ENCODE measurements around the gene TUBA3E. TPM values are rescaled to one million over a fixed set of nuclear protein-coding genes. Genes with fewer than 3 reads are reported as not detected.

TUBA3E gene
- total and polyA plus RNA-seq, 2 of the 13 experiments (the other 11 are each of a cell fraction or from before 2014, with no cell fraction given), result not detected

DNA sequence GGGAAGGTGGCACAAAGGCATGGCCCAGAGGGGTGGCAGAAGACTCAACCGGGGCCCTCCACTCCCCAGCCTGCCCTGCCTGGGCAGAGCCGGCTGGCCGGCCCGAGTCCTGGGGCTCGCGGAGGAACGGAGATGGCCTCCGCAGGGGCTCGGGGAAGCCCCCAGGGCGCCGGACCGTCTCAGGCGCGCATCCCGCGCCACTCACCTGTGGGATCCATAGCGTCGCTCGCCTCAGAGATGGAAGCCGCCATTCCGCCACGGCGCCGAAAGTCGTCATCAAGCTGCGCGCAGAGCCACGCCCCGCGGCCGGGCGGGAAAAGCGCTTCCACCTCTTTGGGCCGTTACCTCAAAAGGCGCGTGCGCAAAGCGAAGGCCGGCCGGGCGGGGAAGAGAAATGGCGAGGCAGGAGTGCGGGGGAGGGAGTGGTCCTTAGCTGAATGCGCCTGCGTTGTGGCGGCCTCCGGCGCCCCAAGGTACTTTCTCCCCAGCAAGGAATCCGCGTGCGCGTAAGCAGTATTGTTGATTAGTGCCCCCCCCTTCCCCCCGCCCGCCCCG, 16.8 kb downstream of the TUBA3E start, which contains the start of gene SMPD4 (continued):
- TF ChIP-seq, protein P1, sequence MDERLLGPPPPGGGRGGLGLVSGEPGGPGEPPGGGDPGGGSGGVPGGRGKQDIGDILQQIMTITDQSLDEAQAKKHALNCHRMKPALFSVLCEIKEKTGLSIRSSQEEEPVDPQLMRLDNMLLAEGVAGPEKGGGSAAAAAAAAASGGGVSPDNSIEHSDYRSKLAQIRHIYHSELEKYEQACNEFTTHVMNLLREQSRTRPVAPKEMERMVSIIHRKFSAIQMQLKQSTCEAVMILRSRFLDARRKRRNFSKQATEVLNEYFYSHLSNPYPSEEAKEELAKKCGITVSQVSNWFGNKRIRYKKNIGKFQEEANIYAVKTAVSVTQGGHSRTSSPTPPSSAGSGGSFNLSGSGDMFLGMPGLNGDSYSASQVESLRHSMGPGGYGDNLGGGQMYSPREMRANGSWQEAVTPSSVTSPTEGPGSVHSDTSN (CRISPR knock-in tag; IDR thresholded peaks at IDR 0.05), result no peak
- no peak for TF ChIP-seq PRPF4 (IDR thresholded peaks at IDR 0.05; ENCODE audit: low read depth, low read length, poor library complexity, severe bottlenecking)
- no peak for TF ChIP-seq ZMYM3 (CRISPR knock-in tag; IDR thresholded peaks at IDR 0.05)
- peak; percentile 10; the same call in 1 of the 2 replicates for TF ChIP-seq FOXJ3 (CRISPR knock-in tag; IDR thresholded peaks at IDR 0.05; ENCODE audit: borderline replicate concordance)
- TF ChIP-seq ZNF343 (CRISPR knock-in tag; IDR thresholded peaks at IDR 0.05), result peak; percentile 60; the same call in 1 of the 2 replicates
- no peak for TF ChIP-seq ATM (IDR thresholded peaks at IDR 0.05; ENCODE audit: borderline replicate concordance)
- TF ChIP-seq PTBP1 (IDR thresholded peaks at IDR 0.05; ENCODE audit: low read depth, low read length, poor library complexity, severe bottlenecking), result no peak
- TF ChIP-seq, protein P2, sequence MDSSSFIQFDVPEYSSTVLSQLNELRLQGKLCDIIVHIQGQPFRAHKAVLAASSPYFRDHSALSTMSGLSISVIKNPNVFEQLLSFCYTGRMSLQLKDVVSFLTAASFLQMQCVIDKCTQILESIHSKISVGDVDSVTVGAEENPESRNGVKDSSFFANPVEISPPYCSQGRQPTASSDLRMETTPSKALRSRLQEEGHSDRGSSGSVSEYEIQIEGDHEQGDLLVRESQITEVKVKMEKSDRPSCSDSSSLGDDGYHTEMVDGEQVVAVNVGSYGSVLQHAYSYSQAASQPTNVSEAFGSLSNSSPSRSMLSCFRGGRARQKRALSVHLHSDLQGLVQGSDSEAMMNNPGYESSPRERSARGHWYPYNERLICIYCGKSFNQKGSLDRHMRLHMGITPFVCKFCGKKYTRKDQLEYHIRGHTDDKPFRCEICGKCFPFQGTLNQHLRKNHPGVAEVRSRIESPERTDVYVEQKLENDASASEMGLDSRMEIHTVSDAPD (CRISPR knock-in tag; IDR thresholded peaks at IDR 0.05), result no peak
- TF ChIP-seq ZNF768 (CRISPR knock-in tag; IDR thresholded peaks at IDR 0.05), result peak; percentile 13; the same call in 1 of the 2 replicates
- TF ChIP-seq, protein P3, sequence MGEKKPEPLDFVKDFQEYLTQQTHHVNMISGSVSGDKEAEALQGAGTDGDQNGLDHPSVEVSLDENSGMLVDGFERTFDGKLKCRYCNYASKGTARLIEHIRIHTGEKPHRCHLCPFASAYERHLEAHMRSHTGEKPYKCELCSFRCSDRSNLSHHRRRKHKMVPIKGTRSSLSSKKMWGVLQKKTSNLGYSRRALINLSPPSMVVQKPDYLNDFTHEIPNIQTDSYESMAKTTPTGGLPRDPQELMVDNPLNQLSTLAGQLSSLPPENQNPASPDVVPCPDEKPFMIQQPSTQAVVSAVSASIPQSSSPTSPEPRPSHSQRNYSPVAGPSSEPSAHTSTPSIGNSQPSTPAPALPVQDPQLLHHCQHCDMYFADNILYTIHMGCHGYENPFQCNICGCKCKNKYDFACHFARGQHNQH (CRISPR knock-in tag; IDR thresholded peaks at IDR 0.05), result peak; percentile 86; the same call in 1 of the 2 replicates
- TF ChIP-seq ZNF780A (CRISPR knock-in tag; IDR thresholded peaks at IDR 0.05), result no peak
- no peak for TF ChIP-seq ZNF619 (CRISPR knock-in tag; IDR thresholded peaks at IDR 0.05)
- no peak for TF ChIP-seq NONO (IDR thresholded peaks at IDR 0.05)
- peak; percentile 68 for TF ChIP-seq NONO (CRISPR knock-in tag; conservative IDR thresholded peaks at IDR 0.05)
- TF ChIP-seq, protein P4, sequence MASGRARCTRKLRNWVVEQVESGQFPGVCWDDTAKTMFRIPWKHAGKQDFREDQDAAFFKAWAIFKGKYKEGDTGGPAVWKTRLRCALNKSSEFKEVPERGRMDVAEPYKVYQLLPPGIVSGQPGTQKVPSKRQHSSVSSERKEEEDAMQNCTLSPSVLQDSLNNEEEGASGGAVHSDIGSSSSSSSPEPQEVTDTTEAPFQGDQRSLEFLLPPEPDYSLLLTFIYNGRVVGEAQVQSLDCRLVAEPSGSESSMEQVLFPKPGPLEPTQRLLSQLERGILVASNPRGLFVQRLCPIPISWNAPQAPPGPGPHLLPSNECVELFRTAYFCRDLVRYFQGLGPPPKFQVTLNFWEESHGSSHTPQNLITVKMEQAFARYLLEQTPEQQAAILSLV (CRISPR knock-in tag; IDR thresholded peaks at IDR 0.05; ENCODE audit: borderline replicate concordance), result no peak; the same call in 1 of the 2 replicates
- peak; percentile 79 for TF ChIP-seq ZNF589 (CRISPR knock-in tag; conservative IDR thresholded peaks at IDR 0.05)
- TF ChIP-seq, protein P5, sequence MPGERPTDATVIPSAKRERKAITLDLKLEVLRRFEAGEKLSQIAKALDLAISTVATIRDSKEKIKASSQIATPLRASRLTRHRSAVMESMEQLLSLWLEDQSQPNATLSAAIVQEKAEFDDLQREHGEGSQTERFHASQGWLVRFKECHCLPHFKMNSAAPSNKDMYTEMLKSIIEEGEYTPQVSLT (CRISPR knock-in tag; IDR thresholded peaks at IDR 0.05; ENCODE audit: borderline replicate concordance, low read depth), result no peak
- peak; percentile 62; the same call in 1 of the 2 replicates for TF ChIP-seq ZNF879 (CRISPR knock-in tag; IDR thresholded peaks at IDR 0.05)
- TF ChIP-seq ZNF121 (CRISPR knock-in tag; IDR thresholded peaks at IDR 0.05), result no peak
- no peak for TF ChIP-seq ZNF326 (CRISPR knock-in tag; IDR thresholded peaks at IDR 0.05; ENCODE audit: borderline replicate concordance)
- 0 out of 2 replicates have a peak, but pooled peaks have one; percentile 59 for TF ChIP-seq BRD4 (CRISPR knock-in tag; IDR thresholded peaks at IDR 0.05)
- no peak for TF ChIP-seq ZNF282 (IDR thresholded peaks at IDR 0.05; ENCODE audit: partially characterized antibody)
- TF ChIP-seq, protein P6, sequence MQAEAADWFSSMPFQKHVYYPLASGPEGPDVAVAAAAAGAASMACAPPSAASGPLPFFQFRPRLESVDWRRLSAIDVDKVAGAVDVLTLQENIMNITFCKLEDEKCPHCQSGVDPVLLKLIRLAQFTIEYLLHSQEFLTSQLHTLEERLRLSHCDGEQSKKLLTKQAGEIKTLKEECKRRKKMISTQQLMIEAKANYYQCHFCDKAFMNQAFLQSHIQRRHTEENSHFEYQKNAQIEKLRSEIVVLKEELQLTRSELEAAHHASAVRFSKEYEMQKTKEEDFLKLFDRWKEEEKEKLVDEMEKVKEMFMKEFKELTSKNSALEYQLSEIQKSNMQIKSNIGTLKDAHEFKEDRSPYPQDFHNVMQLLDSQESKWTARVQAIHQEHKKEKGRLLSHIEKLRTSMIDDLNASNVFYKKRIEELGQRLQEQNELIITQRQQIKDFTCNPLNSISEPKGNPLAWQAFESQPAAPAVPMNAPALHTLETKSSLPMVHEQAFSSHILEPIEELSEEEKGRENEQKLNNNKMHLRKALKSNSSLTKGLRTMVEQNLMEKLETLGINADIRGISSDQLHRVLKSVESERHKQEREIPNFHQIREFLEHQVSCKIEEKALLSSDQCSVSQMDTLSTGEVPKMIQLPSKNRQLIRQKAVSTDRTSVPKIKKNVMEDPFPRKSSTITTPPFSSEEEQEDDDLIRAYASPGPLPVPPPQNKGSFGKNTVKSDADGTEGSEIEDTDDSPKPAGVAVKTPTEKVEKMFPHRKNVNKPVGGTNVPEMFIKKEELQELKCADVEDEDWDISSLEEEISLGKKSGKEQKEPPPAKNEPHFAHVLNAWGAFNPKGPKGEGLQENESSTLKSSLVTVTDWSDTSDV (CRISPR knock-in tag; IDR thresholded peaks at IDR 0.05), result no peak; the same call in 1 of the 2 replicates

Data from HepG2 (cell line).